ENCODE data around the gene EXOSC7. TPM values are rescaled to one million over a fixed set of nuclear protein-coding genes. Genes with fewer than 3 reads are reported as not detected.
A peak's percentile ranks its signal among the peaks of the same experiment; 100 is the strongest.

The EXOSC7 gene
- total and polyA plus RNA-seq, 9 of the 15 experiments (the other 6 are each of a cell fraction or from before 2014, with no cell fraction given): 88.5 to 237 (median 112) TPM

GRCh38 chr3:44976002-44976815 lies at the start of gene EXOSC7, which contains the start of gene ZDHHC3 (continued):
- TF ChIP-seq CREB5 (CRISPR knock-in tag; IDR thresholded peaks at IDR 0.05) (no peak), ZC3H4 (CRISPR knock-in tag; IDR thresholded peaks at IDR 0.05; ENCODE audit: borderline replicate concordance) (no peak), USF2 (CRISPR knock-in tag; IDR thresholded peaks at IDR 0.05) (no peak), STAG1 (CRISPR knock-in tag; IDR thresholded peaks at IDR 0.05; ENCODE audit: borderline replicate concordance) (0 out of 2 replicates have a peak, but pooled peaks have one; percentile 15), ZNF75A (CRISPR knock-in tag; IDR thresholded peaks at IDR 0.05) (no peak), POLR2AphosphoS2 (IDR thresholded peaks at IDR 0.05; ENCODE audit: low read length) (no peak), ZNF124 (CRISPR knock-in tag; IDR thresholded peaks at IDR 0.05) (no peak), POU5F1 (IDR thresholded peaks at IDR 0.05; ENCODE audit: borderline replicate concordance, low read depth, low read length, partially characterized antibody) (no peak), NR1H2 (CRISPR knock-in tag; IDR thresholded peaks at IDR 0.05) (no peak), FIP1L1 (IDR thresholded peaks at IDR 0.05; ENCODE audit: low read depth, low read length, poor library complexity, severe bottlenecking) (peak; percentile 31), MLX (CRISPR knock-in tag; conservative IDR thresholded peaks at IDR 0.05) (no peak), ZNF512 (tag; IDR thresholded peaks at IDR 0.05) (no peak), ETS2 (tag; IDR thresholded peaks at IDR 0.05; ENCODE audit: borderline replicate concordance, poor library complexity, severe bottlenecking) (no peak), BRF1 (IDR thresholded peaks at IDR 0.05; ENCODE audit: borderline replicate concordance, extremely low read depth, insufficient read length) (no peak), ZNF785 (CRISPR knock-in tag; IDR thresholded peaks at IDR 0.05) (no peak), ZNF311 (CRISPR knock-in tag; IDR thresholded peaks at IDR 0.05) (no peak), ARID3A (IDR thresholded peaks at IDR 0.05; ENCODE audit: borderline replicate concordance, low read depth, low read length) (no peak), MIER1 (IDR thresholded peaks at IDR 0.05; ENCODE audit: low read depth) (no peak), FOXA1 (IDR thresholded peaks at IDR 0.05; ENCODE audit: borderline replicate concordance) (no peak)

All from K562 (cell line).